ENCODE measurements around the gene ZSWIM2.

ZSWIM2 gene

GRCh38 chr2:186784930-186785329, 64.0 kb downstream of the ZSWIM2 start:
- H3K4me1 Mint-ChIP-seq = no peaks in the 10 kb centered on the region
- H3K36me3 Mint-ChIP-seq (ENCODE audit: low read depth) = no peaks in the 10 kb centered on the region
- H3K9me3 Mint-ChIP-seq = peaks cover 40% of the 10 kb centered on the region
- no peak overlapping the region for H3K4me3 Mint-ChIP-seq
- TF ChIP-seq, protein P1, sequence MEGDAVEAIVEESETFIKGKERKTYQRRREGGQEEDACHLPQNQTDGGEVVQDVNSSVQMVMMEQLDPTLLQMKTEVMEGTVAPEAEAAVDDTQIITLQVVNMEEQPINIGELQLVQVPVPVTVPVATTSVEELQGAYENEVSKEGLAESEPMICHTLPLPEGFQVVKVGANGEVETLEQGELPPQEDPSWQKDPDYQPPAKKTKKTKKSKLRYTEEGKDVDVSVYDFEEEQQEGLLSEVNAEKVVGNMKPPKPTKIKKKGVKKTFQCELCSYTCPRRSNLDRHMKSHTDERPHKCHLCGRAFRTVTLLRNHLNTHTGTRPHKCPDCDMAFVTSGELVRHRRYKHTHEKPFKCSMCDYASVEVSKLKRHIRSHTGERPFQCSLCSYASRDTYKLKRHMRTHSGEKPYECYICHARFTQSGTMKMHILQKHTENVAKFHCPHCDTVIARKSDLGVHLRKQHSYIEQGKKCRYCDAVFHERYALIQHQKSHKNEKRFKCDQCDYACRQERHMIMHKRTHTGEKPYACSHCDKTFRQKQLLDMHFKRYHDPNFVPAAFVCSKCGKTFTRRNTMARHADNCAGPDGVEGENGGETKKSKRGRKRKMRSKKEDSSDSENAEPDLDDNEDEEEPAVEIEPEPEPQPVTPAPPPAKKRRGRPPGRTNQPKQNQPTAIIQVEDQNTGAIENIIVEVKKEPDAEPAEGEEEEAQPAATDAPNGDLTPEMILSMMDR (IDR thresholded peaks at IDR 0.05) = no peak
- DNase-seq = no peak
- no peak overlapping the region for H3K27ac Mint-ChIP-seq
- peaks cover 8% of the 10 kb centered on the region for H3K27me3 Mint-ChIP-seq (ENCODE audit: low read depth, poor library complexity)

DNA sequence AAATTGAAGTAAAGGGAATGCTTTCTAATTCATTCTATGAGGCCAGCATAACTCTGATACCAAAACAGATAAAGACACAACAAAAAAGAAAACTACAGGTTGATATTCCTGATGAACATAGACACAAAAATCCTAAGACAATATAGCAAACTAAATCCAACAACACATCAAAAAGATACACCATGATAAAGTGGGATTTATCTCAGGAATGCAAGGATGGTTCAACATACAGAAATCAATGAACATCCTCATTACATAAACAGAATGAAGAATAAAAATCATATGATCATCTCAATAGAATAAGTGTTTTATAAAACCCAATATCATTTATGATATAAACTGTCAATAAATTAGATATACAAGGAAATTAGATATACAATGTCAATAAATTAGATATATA, 65.7 kb downstream of the ZSWIM2 start:
- H3K27me3 Mint-ChIP-seq (ENCODE audit: low read depth, poor library complexity) = peaks cover 8% of the 10 kb centered on the region
- no peaks in the 10 kb centered on the region for H3K4me1 Mint-ChIP-seq
- DNase-seq = no peak
- H3K36me3 Mint-ChIP-seq (ENCODE audit: low read depth) = no peaks in the 10 kb centered on the region
- H3K4me3 Mint-ChIP-seq = no peak overlapping the region
- peaks cover 28% of the 10 kb centered on the region for H3K9me3 Mint-ChIP-seq
- H3K27ac Mint-ChIP-seq = no peak overlapping the region
- TF ChIP-seq, protein P1 (IDR thresholded peaks at IDR 0.05) = no peak

GRCh38 chr2:186780701-186781316, 68.2 kb downstream of the ZSWIM2 start:
- H3K4me1 Mint-ChIP-seq = no peaks in the 10 kb centered on the region
- H3K27me3 Mint-ChIP-seq (ENCODE audit: low read depth, poor library complexity) = peaks cover 2% of the 10 kb centered on the region
- no peak for DNase-seq
- no peaks in the 10 kb centered on the region for H3K36me3 Mint-ChIP-seq (ENCODE audit: low read depth)
- TF ChIP-seq, protein P1 (IDR thresholded peaks at IDR 0.05) = no peak
- peaks cover 26% of the 10 kb centered on the region for H3K9me3 Mint-ChIP-seq
- no peak overlapping the region for H3K27ac Mint-ChIP-seq
- no peak overlapping the region for H3K4me3 Mint-ChIP-seq

Measured in nephron progenitor cell (in vitro differentiated cells).